HCT116 (cell line): ENCODE measurements around the gene AP5S1. TPM values are rescaled to one million over a fixed set of nuclear protein-coding genes. Genes with fewer than 3 reads are reported as not detected.

Experiments used
- ATAC-seq: fragments of 200-7000 bp; cut with Tn5 transposase; 2 replicates; pipeline ENCODE4 v1.9.1; 2020; ENCODE audit warnings: mild to moderate bottlenecking, moderate library complexity
- BruUV-seq: library from RNA; stranded (reverse); fragments of 400-500 nt; replicated peaks from 2 replicates; lab custom pipeline; 2021; lab: Mats Ljungman, UMichigan
- CTCF ChIA-PET: fragments of 300-600 bp; sonication (Branson Sonifier 250); formaldehyde crosslinking; loops from one replicate; lab custom pipeline; 2021; ENCODE audit warnings: antibody characterized with exemption; lab: Charles Lee
- POLR2A ChIA-PET: fragments of 300-600, 350-600 bp; sonication (Branson Sonifier 250); formaldehyde crosslinking; loops from one replicate; lab custom pipeline; 2021; ENCODE audit warnings: antibody characterized with exemption; lab: Charles Lee
- RAD21 ChIA-PET, 2 experiments: fragments of 300-600 bp; sonication (Branson Sonifier 250); formaldehyde crosslinking; loops; one replicate each; lab custom pipeline; 2023; ENCODE audit warnings: low total read pairs in 2 of 2; ENCODE audit not compliant: uncharacterized antibody in 2 of 2, unreplicated experiment in 2 of 2, low non-redundant PET in 1 of 2; lab: Charles Lee
- DNase-seq: peaks from one replicate; pipeline ENCODE4 v3.0.0-alpha.2; 2010; ENCODE audit warnings: low read depth, low spot score
- H2AFZ ChIP-seq: fragments of 200-600 bp; shearing (Covaris generic), sonication (generic); 2 replicates; pipeline ENCODE4 v1.6.1; 2017; ENCODE audit warnings: low read depth, mixed run types, mixed read lengths, antibody characterized with exemption, low read length; ENCODE audit not compliant: poor library complexity, severe bottlenecking
- H3K27ac ChIP-seq: 2 replicates; pipeline ENCODE4 v1.5.1; 2012; ENCODE audit warnings: low read depth, low read length
- H3K27me3 ChIP-seq: fragments of 200-600 bp; sonication (generic); 2 replicates; pipeline ENCODE4 v1.6.1; 2016; ENCODE audit warnings: mixed run types, low read length, mixed read lengths; ENCODE audit not compliant: insufficient read depth
- H3K36me3 ChIP-seq, 2 experiments: fragments of 200-500 bp in 1 of 2; fragments of 200-600 bp in 1 of 2; sonication (Bioruptor generic) in 1 of 2; sonication (generic) in 1 of 2; 2 replicates each; pipeline versions ENCODE4 v1.5.1 to v1.6.1; 2014 to 2016; ENCODE audit warnings: low read length in 2 of 2, inconsistent platforms in 1 of 2, mixed read lengths in 1 of 2, mixed run types in 1 of 2; ENCODE audit not compliant: insufficient read depth in 2 of 2, control insufficient read depth in 1 of 2
- H3K4me1 ChIP-seq, 2 experiments: fragments of 200-600 bp in 1 of 2; sonication (generic) in 1 of 2; 2 replicates each; pipeline versions ENCODE4 v1.5.1 to v1.6.1; 2012 to 2017; ENCODE audit warnings: low read length in 2 of 2, inconsistent platforms in 1 of 2, mild to moderate bottlenecking in 1 of 2, mixed read lengths in 1 of 2, mixed run types in 1 of 2, moderate library complexity in 1 of 2; ENCODE audit not compliant: insufficient read depth in 2 of 2, control insufficient read depth in 1 of 2
- H3K4me2 ChIP-seq: fragments of 200-600 bp; sonication (generic); 2 replicates; pipeline ENCODE4 v1.6.1; 2017; ENCODE audit warnings: mixed run types, low read length, mixed read lengths
- H3K4me3 ChIP-seq, 2 experiments: fragments of 200-600 bp in 1 of 2; sonication (generic) in 1 of 2; replicated peaks in 1 of 2; 2 replicates each; pipeline ENCODE4 v1.5.1; 2011 to 2016; ENCODE audit warnings: low read length in 2 of 2, control low read depth in 1 of 2, low read depth in 1 of 2, mild to moderate bottlenecking in 1 of 2, mixed read lengths in 1 of 2, mixed run types in 1 of 2
- H3K79me2 ChIP-seq: fragments of 200-600 bp; sonication (generic); 2 replicates; pipeline ENCODE4 v1.6.1; 2017; ENCODE audit warnings: mild to moderate bottlenecking, mixed run types, low read length, moderate library complexity, mixed read lengths; ENCODE audit not compliant: insufficient read depth
- H3K9ac ChIP-seq: fragments of 200-600 bp; sonication (generic); 2 replicates; pipeline ENCODE4 v1.6.1; 2016; ENCODE audit warnings: low read length, mixed read lengths
- H3K9me2 ChIP-seq: fragments of 200-600 bp; sonication (generic), shearing (Covaris generic); 2 replicates; pipeline ENCODE4 v1.6.1; 2017; ENCODE audit warnings: mixed run types, mild to moderate bottlenecking, moderate library complexity; ENCODE audit not compliant: insufficient read depth
- H3K9me3 ChIP-seq, 2 experiments: fragments of 200-500 bp in 1 of 2; fragments of 200-600 bp in 1 of 2; sonication (Bioruptor generic) in 1 of 2; sonication (generic) in 1 of 2; 2 replicates each; pipeline ENCODE4 v1.6.1; 2014 to 2017; ENCODE audit warnings: low read length in 2 of 2, mixed read lengths in 2 of 2, inconsistent platforms in 1 of 2, low read depth in 1 of 2, mild to moderate bottlenecking in 1 of 2, mixed run types in 1 of 2, moderate library complexity in 1 of 2; ENCODE audit not compliant: control insufficient read depth in 1 of 2, insufficient read depth in 1 of 2
- H4K20me1 ChIP-seq: fragments of 200-600 bp; sonication (generic), shearing (Covaris generic); 2 replicates; pipeline ENCODE4 v1.6.1; 2017; ENCODE audit warnings: mixed run types, mild to moderate bottlenecking, moderate library complexity; ENCODE audit not compliant: insufficient read depth
- ELF1 ChIP-seq: IDR thresholded peaks from 2 replicates; pipeline ENCODE4 v1.6.1; 2012; ENCODE audit warnings: low read depth, borderline replicate concordance
- POLR2AphosphoS5 ChIP-seq: IDR thresholded peaks from 2 replicates; pipeline ENCODE4 v1.6.1; 2011; ENCODE audit warnings: mild to moderate bottlenecking, low read depth, low read length, moderate library complexity
- ZNF274 ChIP-seq: fragments of 200-500 bp; sonication (Bioruptor generic); IDR thresholded peaks from 2 replicates; pipeline ENCODE4 v1.6.1; 2014; ENCODE audit warnings: mild to moderate bottlenecking, low read depth, low read length, inconsistent platforms
- intact Hi-C: fragments of 100-400 bp; cut with micrococcal nuclease; formaldehyde crosslinking; loops from 2 replicates; pipeline ENCODE4 v1.10.0; 2022
- total RNA-seq: library from RNA; stranded (reverse); gene quantifications from one replicate; pipeline ENCODE4 v1.2.1, GENCODE V29; 2021; ENCODE audit not compliant: unreplicated experiment
- TF ChIP-seq, protein P1 (sequence below): IDR thresholded peaks from 2 replicates; pipeline ENCODE4 v1.6.1; 2012; ENCODE audit warnings: low read depth
- TF ChIP-seq, protein P2 (sequence below), 3 experiments: fragments of 200-600 bp in 1 of 3; sonication (generic) in 1 of 3; IDR thresholded peaks in 2 of 3; conservative IDR thresholded peaks in 1 of 3; 2 replicates each; pipeline ENCODE4 v1.5.1; 2012 to 2017; ENCODE audit warnings: low read depth in 2 of 3, low read length in 2 of 3, antibody characterized with exemption in 1 of 3, borderline replicate concordance in 1 of 3, control low read depth in 1 of 3, mild to moderate bottlenecking in 1 of 3, mixed read lengths in 1 of 3, mixed run types in 1 of 3, moderate library complexity in 1 of 3; ENCODE audit not compliant: insufficient read depth in 1 of 3
- TF ChIP-seq, protein P3 (sequence below): IDR thresholded peaks from 2 replicates; pipeline ENCODE4 v1.6.1; 2012

AP5S1 gene
- total RNA-seq, 1 experiment from 2014 or later = 12.1 TPM

DNA sequence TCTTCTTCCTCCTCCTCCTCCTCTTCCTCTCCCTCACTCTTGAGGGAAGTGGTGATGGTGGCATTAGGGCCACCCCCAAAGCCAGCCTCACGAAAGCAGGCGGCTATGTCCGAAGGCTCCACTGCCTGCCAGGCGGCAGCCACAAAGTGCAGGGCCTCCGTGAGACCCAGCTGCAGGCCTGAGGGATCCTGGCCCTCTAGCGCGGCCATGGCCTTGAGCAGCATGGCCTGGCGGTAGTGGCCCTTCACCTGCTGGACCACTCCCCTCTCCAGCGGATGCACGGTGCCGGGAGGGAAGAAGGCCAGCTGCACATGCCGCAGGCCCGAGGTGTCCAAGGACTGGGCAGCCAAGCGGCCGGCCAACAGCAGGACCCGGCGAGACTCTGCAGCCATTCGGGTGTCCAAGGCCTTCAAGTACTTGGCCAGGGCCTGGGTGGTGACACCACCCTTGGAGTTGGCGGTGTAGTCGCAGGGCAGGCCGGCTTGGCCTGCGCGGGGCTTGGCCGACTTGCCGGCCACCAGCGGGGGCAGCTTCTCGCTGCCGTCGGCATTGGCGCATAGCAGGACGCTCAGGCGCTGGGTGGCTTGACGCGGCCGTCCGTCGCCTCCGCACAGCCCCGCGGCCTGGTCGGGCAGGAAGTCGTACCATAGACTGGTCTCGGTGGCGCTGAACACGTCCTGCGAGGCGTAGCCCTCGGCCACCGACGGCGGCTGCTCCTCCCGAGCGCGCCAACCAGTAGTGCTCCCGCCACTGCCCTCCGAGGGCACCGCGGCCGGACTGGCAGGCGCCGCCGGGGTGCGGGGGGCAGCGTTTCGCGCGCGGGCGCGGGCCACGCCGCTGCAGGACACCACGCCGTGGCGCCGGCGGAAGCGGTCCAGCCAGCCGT lies 34.9 kb upstream of the AP5S1 start:
- no peak for DNase-seq
- Histone ChIP-seq H4K20me1 (no peaks in the 10 kb centered on the region), H3K4me1 (peaks cover 25 to 47% of the 10 kb centered on the region in 2 experiments), H3K4me2 (peak overlapping the region; percentile 88), H3K36me3 (peaks cover 0 to 8% of the 10 kb centered on the region in 2 experiments; a peak in 1 of 4 replicates), H3K27ac (peak overlapping the region; percentile 81), H3K79me2 (peaks cover 27% of the 10 kb centered on the region), H3K27me3 (no peaks in the 10 kb centered on the region), H3K9me3 (no peaks in the 10 kb centered on the region), H3K9me2 (no peaks in the 10 kb centered on the region), H2AFZ (no peak overlapping the region), H3K4me3 (peak overlapping the region; percentile 68 to 70), H3K9ac (peak overlapping the region; percentile 72)
- BruUV-seq = no TSS peak
- TF ChIP-seq, protein P1, sequence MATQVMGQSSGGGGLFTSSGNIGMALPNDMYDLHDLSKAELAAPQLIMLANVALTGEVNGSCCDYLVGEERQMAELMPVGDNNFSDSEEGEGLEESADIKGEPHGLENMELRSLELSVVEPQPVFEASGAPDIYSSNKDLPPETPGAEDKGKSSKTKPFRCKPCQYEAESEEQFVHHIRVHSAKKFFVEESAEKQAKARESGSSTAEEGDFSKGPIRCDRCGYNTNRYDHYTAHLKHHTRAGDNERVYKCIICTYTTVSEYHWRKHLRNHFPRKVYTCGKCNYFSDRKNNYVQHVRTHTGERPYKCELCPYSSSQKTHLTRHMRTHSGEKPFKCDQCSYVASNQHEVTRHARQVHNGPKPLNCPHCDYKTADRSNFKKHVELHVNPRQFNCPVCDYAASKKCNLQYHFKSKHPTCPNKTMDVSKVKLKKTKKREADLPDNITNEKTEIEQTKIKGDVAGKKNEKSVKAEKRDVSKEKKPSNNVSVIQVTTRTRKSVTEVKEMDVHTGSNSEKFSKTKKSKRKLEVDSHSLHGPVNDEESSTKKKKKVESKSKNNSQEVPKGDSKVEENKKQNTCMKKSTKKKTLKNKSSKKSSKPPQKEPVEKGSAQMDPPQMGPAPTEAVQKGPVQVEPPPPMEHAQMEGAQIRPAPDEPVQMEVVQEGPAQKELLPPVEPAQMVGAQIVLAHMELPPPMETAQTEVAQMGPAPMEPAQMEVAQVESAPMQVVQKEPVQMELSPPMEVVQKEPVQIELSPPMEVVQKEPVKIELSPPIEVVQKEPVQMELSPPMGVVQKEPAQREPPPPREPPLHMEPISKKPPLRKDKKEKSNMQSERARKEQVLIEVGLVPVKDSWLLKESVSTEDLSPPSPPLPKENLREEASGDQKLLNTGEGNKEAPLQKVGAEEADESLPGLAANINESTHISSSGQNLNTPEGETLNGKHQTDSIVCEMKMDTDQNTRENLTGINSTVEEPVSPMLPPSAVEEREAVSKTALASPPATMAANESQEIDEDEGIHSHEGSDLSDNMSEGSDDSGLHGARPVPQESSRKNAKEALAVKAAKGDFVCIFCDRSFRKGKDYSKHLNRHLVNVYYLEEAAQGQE = no peak
- TF ChIP-seq, protein P2, sequence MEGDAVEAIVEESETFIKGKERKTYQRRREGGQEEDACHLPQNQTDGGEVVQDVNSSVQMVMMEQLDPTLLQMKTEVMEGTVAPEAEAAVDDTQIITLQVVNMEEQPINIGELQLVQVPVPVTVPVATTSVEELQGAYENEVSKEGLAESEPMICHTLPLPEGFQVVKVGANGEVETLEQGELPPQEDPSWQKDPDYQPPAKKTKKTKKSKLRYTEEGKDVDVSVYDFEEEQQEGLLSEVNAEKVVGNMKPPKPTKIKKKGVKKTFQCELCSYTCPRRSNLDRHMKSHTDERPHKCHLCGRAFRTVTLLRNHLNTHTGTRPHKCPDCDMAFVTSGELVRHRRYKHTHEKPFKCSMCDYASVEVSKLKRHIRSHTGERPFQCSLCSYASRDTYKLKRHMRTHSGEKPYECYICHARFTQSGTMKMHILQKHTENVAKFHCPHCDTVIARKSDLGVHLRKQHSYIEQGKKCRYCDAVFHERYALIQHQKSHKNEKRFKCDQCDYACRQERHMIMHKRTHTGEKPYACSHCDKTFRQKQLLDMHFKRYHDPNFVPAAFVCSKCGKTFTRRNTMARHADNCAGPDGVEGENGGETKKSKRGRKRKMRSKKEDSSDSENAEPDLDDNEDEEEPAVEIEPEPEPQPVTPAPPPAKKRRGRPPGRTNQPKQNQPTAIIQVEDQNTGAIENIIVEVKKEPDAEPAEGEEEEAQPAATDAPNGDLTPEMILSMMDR (IDR thresholded peaks at IDR 0.05 in 2 of 3, conservative IDR thresholded peaks at IDR 0.05 in 1 of 3; ENCODE audit: borderline replicate concordance in 1 of 3, insufficient read depth in 1 of 3, low read depth in 2 of 3, low read length in 2 of 3) = no peak
- TF ChIP-seq ZNF274 (no peak), POLR2AphosphoS5 (no peak), ELF1 (no peak)
- TF ChIP-seq, protein P3, sequence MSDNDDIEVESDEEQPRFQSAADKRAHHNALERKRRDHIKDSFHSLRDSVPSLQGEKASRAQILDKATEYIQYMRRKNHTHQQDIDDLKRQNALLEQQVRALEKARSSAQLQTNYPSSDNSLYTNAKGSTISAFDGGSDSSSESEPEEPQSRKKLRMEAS = no peak
- intact Hi-C loops = loop anchor here (5.0 kb wide), 1 partner anchor 302 kb away; no protein-coding TSS in a partner anchor
- CTCF ChIA-PET = interaction anchor here (1.1 to 2.5 kb wide), 5 partner anchors 32 to 70 kb away, joined by 3 to 19 read pairs (median 12); partner anchors contain the start of gene AP5S1
- RAD21 ChIA-PET = interaction anchor here (0.8 to 1.1 kb wide), 2 partner anchors 35 to 70 kb away, joined by 4 to 6 read pairs; partner anchors contain the start of gene AP5S1 (in 1 of the 2)
- no peak for ATAC-seq
- POLR2A ChIA-PET = interaction anchor here (2.9 kb wide), 1 partner anchor 34 kb away, joined by 16 read pairs; the partner anchor contains the start of gene AP5S1
